GM18508 (cell line): ENCODE data around the gene ASTN2.
A peak's percentile ranks its signal among the peaks of the same experiment; 100 is the strongest.

Experiments used
- ATAC-seq: cut with Tn5 transposase; IDR thresholded peaks from one replicate; pipeline ENCODE4 v1.9.1; 2021; ENCODE audit warnings: moderate number of reproducible peaks; ENCODE audit not compliant: insufficient read depth, unreplicated experiment

ASTN2 gene

GRCh38 chr9:116543731-116544400 lies 871.0 kb downstream of the ASTN2 start:
- ATAC-seq: no peak

GRCh38 chr9:116541402-116541801 lies 873.5 kb downstream of the ASTN2 start:
- no peak for ATAC-seq

GRCh38 chr9:116539549-116539948 lies 875.3 kb downstream of the ASTN2 start:
- ATAC-seq: no peak

- ATAC-seq: no peak
Observed at GRCh38 chr9:116525611-116526010, 889.2 kb downstream of the ASTN2 start.

- no peak for ATAC-seq
Observed at GRCh38 chr9:116524778-116525470, 889.9 kb downstream of the ASTN2 start.

- ATAC-seq: no peak
Observed at GRCh38 chr9:116520218-116520617, 894.6 kb downstream of the ASTN2 start.

- ATAC-seq: no peak
Observed at GRCh38 chr9:116516456-116516855, 898.4 kb downstream of the ASTN2 start.

- no peak for ATAC-seq
Observed at GRCh38 chr9:116515541-116515940, 899.3 kb downstream of the ASTN2 start.

- ATAC-seq: no peak
Observed at GRCh38 chr9:116506685-116507084, 908.2 kb downstream of the ASTN2 start.

GRCh38 chr9:116504893-116505480 lies 909.9 kb downstream of the ASTN2 start:
- ATAC-seq: peak; percentile 99

- ATAC-seq: no peak
Observed at GRCh38 chr9:116504081-116504480, 910.8 kb downstream of the ASTN2 start.

- no peak for ATAC-seq
Observed at GRCh38 chr9:116502746-116503145, 912.1 kb downstream of the ASTN2 start.

- ATAC-seq: no peak
Observed at GRCh38 chr9:116501871-116502270, 913.0 kb downstream of the ASTN2 start.

- ATAC-seq: no peak
Observed at GRCh38 chr9:116499986-116500871, 914.6 kb downstream of the ASTN2 start.

- ATAC-seq: no peak
Observed at GRCh38 chr9:116499434-116499833, 915.4 kb downstream of the ASTN2 start.

GRCh38 chr9:116497095-116497890 lies 917.6 kb downstream of the ASTN2 start:
- no peak for ATAC-seq

- no peak for ATAC-seq
Observed at GRCh38 chr9:116496167-116496566, 918.7 kb downstream of the ASTN2 start.

- no peak for ATAC-seq
Observed at GRCh38 chr9:116495725-116496124, 919.1 kb downstream of the ASTN2 start.

- ATAC-seq: no peak
Observed at GRCh38 chr9:116494815-116495634, 919.8 kb downstream of the ASTN2 start.
